BE2C (cell line): ENCODE results near the gene ACTR6.

Source experiments
- DNase-seq: peaks from one replicate; pipeline ENCODE4 v3.0.0-alpha.2; 2020
- H3K27me3 ChIP-seq: fragments of 250-450 bp; sonication (Bioruptor Pico); 2 replicates; pipeline ENCODE4 v1.5.1; 2020; ENCODE audit warnings: mild to moderate bottlenecking
- H3K36me3 ChIP-seq: fragments of 250-450 bp; sonication (Bioruptor Pico); 2 replicates; pipeline ENCODE4 v1.5.1; 2020; ENCODE audit warnings: mild to moderate bottlenecking
- H3K4me1 ChIP-seq: fragments of 250-450 bp; sonication (Bioruptor Pico); 2 replicates; pipeline ENCODE4 v1.5.1; 2020
- H3K4me3 ChIP-seq: 2 replicates; pipeline ENCODE4 v1.5.1; 2011; ENCODE audit warnings: low read depth, low read length
- H3K9me3 ChIP-seq: fragments of 250-450 bp; sonication (Bioruptor Pico); 2 replicates; pipeline ENCODE4 v1.5.1; 2020
- TF ChIP-seq, protein P1 (sequence below): IDR thresholded peaks from 2 replicates; pipeline ENCODE4 v1.5.1; 2012; ENCODE audit warnings: mild to moderate bottlenecking, low read depth, low read length

ACTR6 gene

DNA sequence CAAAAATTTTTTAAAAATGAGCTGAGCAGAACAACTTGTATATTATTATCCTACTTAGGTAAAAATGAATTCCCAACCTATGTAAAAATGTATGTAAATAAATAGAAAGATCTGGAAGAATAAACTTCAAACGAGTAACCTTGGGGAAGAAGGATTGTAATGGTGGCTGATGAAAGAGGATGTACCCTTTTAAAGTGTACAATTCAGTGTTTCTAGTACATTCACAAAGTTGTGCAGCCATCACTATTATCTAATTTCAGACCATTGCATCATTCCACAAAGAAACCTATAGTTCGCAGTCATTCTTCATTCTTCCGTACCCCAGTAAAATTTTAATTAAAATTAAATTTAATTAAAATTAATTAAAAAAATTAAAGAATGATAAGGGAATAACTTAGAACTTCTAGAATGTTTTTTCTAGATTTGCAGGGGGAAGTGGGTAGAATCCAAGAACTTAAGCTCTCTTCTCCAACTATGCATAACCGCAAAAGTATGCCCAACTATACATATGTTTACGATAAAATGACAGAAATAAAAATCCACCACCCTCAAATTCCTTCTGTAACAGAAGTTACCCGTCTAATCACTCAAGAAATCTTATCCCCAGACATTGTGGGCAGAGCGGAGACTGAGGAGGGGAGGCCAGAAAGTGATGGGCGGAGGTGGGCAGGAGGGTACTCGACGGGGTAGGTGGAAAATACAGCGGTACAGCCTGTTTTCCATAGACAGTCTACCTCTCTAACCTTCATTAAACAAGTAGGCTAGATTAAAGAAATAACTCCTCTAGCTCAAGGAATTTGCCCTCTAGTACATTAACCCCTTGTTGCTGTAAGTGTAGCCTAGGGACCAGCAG, 65.3 kb downstream of the ACTR6 start:
- DNase-seq: no peak
- H3K4me1 ChIP-seq: no peaks in the 10 kb centered on the region
- H3K4me3 ChIP-seq: peak overlapping the region; percentile 92
- no peaks in the 10 kb centered on the region for H3K27me3 ChIP-seq
- TF ChIP-seq, protein P1, sequence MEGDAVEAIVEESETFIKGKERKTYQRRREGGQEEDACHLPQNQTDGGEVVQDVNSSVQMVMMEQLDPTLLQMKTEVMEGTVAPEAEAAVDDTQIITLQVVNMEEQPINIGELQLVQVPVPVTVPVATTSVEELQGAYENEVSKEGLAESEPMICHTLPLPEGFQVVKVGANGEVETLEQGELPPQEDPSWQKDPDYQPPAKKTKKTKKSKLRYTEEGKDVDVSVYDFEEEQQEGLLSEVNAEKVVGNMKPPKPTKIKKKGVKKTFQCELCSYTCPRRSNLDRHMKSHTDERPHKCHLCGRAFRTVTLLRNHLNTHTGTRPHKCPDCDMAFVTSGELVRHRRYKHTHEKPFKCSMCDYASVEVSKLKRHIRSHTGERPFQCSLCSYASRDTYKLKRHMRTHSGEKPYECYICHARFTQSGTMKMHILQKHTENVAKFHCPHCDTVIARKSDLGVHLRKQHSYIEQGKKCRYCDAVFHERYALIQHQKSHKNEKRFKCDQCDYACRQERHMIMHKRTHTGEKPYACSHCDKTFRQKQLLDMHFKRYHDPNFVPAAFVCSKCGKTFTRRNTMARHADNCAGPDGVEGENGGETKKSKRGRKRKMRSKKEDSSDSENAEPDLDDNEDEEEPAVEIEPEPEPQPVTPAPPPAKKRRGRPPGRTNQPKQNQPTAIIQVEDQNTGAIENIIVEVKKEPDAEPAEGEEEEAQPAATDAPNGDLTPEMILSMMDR: no peak
- no peaks in the 10 kb centered on the region for H3K9me3 ChIP-seq
- no peaks in the 10 kb centered on the region for H3K36me3 ChIP-seq

DNA sequence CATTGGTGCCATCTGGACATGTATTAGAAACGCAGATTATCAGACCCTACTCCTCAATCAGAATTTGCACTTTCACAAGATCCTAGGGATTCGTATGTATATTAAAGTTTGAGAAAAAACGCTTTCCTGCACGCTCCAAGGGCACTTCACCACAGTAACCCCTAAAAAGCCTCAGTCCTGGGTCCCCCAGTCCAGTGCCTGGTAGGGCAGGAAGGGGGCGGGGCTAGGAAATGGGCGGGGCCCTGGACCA, 65.9 kb downstream of the ACTR6 start:
- Histone ChIP-seq H3K9me3 (no peaks in the 10 kb centered on the region), H3K36me3 (no peaks in the 10 kb centered on the region), H3K4me3 (peak overlapping the region; percentile 92), H3K27me3 (no peaks in the 10 kb centered on the region), H3K4me1 (no peaks in the 10 kb centered on the region)
- TF ChIP-seq, protein P1: no peak
- peak; percentile 96 for DNase-seq

DNA sequence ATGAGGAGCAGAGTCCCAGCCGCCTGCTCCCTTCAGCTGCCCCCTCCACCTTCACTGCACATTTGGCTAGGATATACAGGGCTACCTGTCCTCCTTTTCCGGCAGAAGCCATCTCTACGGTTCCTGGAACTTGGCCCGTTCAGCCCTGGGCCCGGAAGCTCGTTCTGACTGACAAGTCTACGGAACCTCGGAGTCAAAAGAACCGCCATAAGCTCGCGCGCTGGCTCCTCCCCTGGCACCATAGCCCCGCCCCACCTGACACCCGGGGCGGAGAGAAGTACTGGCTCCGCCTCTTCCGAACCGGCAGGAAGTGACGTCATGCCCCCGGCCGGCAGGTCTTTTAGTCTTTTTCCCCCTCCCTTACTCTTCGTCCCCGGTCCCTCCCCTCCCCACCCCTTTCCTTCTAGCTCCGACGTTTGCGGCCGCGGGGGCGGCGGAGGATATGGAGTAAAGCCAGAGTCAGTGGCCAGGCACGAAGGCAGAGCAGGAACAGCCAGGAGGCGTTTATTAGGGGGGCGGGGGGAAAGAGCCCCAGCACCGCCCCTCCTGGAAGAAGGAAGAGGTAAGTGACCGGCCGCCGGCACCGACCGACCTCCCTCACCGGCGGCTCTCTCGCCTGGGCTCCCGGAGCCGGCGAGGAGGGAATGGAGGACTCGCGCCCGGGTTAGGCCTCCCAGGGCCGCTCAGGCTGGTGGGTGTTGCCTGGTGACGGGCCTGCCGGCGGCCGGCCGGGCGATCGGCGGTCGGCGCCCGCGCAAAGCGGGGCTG, 66.4 kb downstream of the ACTR6 start, which contains the start of the genes DEPDC4 and SCYL2:
Gene DEPDC4 (minus strand): TSS at position 245 of the 768 bp plus-strand sequence. CDS start 3 bp downstream, at position 242.
Gene SCYL2 (plus strand): TSS at position 343 of the 768 bp plus-strand sequence. CDS start 15,794 bp downstream, outside the sequence.
- no peaks in the 10 kb centered on the region for H3K4me1 ChIP-seq
- peak; percentile 95 for DNase-seq
- TF ChIP-seq, protein P1: no peak
- H3K27me3 ChIP-seq: no peaks in the 10 kb centered on the region
- no peaks in the 10 kb centered on the region for H3K36me3 ChIP-seq
- peak within 1 kb of the TSS; percentile 92 for H3K4me3 ChIP-seq
- no peaks in the 10 kb centered on the region for H3K9me3 ChIP-seq

DNA sequence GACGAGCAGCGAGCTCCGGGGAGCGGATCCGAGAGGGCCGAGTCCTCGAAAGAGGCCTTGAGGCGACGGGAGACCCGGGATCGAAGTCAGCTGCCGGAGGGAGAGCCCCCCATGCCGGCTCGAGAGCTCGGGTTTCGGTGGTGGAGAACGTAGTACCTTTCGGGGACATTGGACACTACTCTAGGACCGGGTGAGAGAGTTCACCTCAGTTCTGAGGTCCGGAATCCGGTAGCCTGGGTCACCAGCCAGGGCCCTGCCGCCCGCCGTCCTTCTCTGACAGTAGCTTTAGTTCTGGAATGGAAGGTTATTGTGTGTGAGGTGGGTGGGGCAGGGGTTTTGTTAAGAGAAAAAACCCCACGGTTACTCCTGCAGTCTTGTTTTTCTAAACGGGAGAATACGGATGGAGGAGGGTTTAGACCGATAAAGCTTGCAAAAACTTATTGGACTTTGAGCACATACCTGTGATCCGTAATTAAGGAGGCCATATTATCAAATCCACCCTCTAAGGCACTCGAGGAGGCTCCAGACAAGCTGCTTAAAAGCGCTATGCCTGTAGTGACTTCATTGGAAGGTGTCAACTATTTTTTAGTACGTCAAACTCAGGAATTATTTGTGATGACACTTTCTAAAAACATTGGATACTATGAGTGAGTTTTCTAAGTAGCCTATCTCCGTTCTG, 67.1 kb downstream of the ACTR6 start:
- TF ChIP-seq, protein P1: no peak
- H3K27me3 ChIP-seq: no peaks in the 10 kb centered on the region
- H3K4me1 ChIP-seq: no peaks in the 10 kb centered on the region
- H3K4me3 ChIP-seq: peak overlapping the region; percentile 92
- no peaks in the 10 kb centered on the region for H3K36me3 ChIP-seq
- no peaks in the 10 kb centered on the region for H3K9me3 ChIP-seq
- DNase-seq: no peak

DNA sequence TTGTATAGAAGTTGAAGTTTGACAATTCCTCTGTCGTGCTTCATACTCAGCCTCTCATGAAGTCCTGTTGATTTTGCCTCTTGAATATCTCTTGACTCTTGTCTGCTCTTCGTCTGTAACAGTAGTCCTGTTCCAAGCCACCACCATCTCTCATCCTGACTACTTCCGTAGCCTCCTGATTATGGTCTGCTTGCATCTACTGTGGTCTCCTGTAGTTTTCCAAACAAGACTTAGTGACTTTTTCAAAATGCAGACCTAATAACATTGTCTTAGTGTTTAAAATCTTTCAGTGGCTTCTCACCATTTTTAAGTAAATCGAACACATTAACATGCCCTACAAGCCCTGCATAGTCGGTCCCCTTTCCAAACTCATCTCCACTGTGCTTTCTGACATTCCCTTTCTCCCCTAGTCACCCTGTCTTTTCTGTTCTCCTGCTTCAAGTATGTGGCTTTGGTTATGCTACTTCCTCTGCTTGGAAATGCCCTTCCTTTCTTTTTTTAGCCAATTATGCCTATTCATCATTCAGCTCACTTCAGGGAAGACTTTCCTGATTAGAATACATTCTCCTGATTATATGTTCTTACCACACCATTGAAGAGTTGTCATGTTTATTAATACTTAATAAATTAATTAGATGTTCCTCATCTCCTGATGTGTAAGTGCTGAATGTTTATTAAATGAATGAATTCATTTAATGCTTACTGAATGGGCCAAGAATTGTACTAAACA, 68.4 kb downstream of the ACTR6 start:
- Histone ChIP-seq H3K9me3 (no peaks in the 10 kb centered on the region), H3K4me3 (peak overlapping the region; percentile 92), H3K4me1 (no peaks in the 10 kb centered on the region), H3K27me3 (no peaks in the 10 kb centered on the region), H3K36me3 (no peaks in the 10 kb centered on the region)
- no peak for DNase-seq
- TF ChIP-seq, protein P1: no peak
